IMR-90 (cell line): ENCODE results near the gene ZNF627. TPM values are rescaled to one million over a fixed set of nuclear protein-coding genes. Genes with fewer than 3 reads are reported as not detected.

Experiments used
- ATAC-seq: fragments of 200-7000 bp; cut with Tn5 transposase; 2 replicates; pipeline ENCODE4 v1.9.1; 2020; ENCODE audit warnings: low read depth, mild to moderate bottlenecking, moderate library complexity
- BruUV-seq: library from RNA; stranded (reverse); fragments of 400-500 nt; replicated peaks from 2 replicates; lab custom pipeline; 2021; lab: Mats Ljungman, UMichigan
- CTCF ChIA-PET: fragments of 300-600 bp; formaldehyde crosslinking; extraction: SDS; loops from one replicate; lab custom pipeline; 2021; ENCODE audit warnings: antibody characterized with exemption; lab: Yijun Ruan, JAX
- POLR2A ChIA-PET: fragments of 300-600 bp; sonication (Branson Sonifier 250); formaldehyde crosslinking; loops from one replicate; lab custom pipeline; 2022; ENCODE audit warnings: antibody characterized with exemption; ENCODE audit not compliant: unreplicated experiment; lab: Charles Lee
- DNase-seq: peaks from one replicate; pipeline ENCODE4 v3.0.0; 2013
- H2AFZ ChIP-seq: replicated peaks from 2 replicates; pipeline ENCODE3; 2013; ENCODE audit warnings: low read length, mild to moderate bottlenecking; ENCODE audit not compliant: poor library complexity
- H2AK5ac ChIP-seq: 2 replicates; pipeline ENCODE4 v1.6.1; 2013; ENCODE audit warnings: low read depth, low read length, inconsistent platforms
- H2AK9ac ChIP-seq: replicated peaks from 2 replicates; pipeline ENCODE3; 2013; ENCODE audit warnings: mild to moderate bottlenecking, low read depth, low read length, moderate library complexity; ENCODE audit not compliant: poor library complexity
- H2BK120ac ChIP-seq: 2 replicates; pipeline ENCODE4 v1.6.1; 2013; ENCODE audit warnings: low read depth, low read length, inconsistent platforms
- H2BK15ac ChIP-seq: 3 replicates; pipeline ENCODE4 v1.6.1; 2013; ENCODE audit warnings: low read depth, low read length, inconsistent platforms
- H2BK20ac ChIP-seq: 2 replicates; pipeline ENCODE4 v1.6.1; 2013; ENCODE audit warnings: low read depth, mild to moderate bottlenecking, inconsistent platforms, low read length, moderate library complexity
- H2BK5ac ChIP-seq: 2 replicates; pipeline ENCODE4 v1.6.1; 2013; ENCODE audit warnings: mild to moderate bottlenecking, low read depth, low read length, inconsistent platforms; ENCODE audit not compliant: poor library complexity, severe bottlenecking
- H3K14ac ChIP-seq: replicated peaks from 2 replicates; pipeline ENCODE4 v1.6.1; 2013; ENCODE audit warnings: low read depth, low read length, inconsistent platforms
- H3K18ac ChIP-seq: 2 replicates; pipeline ENCODE4 v1.6.1; 2013; ENCODE audit warnings: low read depth, low read length, control low read depth
- H3K23ac ChIP-seq: 2 replicates; pipeline ENCODE4 v1.6.1; 2013; ENCODE audit warnings: low read depth, low read length, inconsistent platforms
- H3K27ac ChIP-seq: 2 replicates; pipeline ENCODE4 v1.5.1; 2013; ENCODE audit warnings: mild to moderate bottlenecking, control low read depth, low read length; ENCODE audit not compliant: insufficient read depth
- H3K27me3 ChIP-seq: 2 replicates; pipeline ENCODE4 v1.6.1; 2013; ENCODE audit warnings: low read length; ENCODE audit not compliant: control insufficient read depth, insufficient read depth
- H3K36me3 ChIP-seq: 2 replicates; pipeline ENCODE4 v1.6.1; 2013; ENCODE audit warnings: low read length, mixed read lengths; ENCODE audit not compliant: control insufficient read depth, insufficient read depth
- H3K4ac ChIP-seq: 2 replicates; pipeline ENCODE4 v1.6.1; 2013; ENCODE audit warnings: low read depth, low read length, inconsistent platforms
- H3K4me1 ChIP-seq: 2 replicates; pipeline ENCODE4 v1.6.1; 2013; ENCODE audit warnings: low read length, mixed read lengths; ENCODE audit not compliant: control insufficient read depth, insufficient read depth
- H3K4me2 ChIP-seq: 2 replicates; pipeline ENCODE4 v1.6.1; 2013; ENCODE audit warnings: low read depth, mild to moderate bottlenecking, control low read depth, low read length, moderate library complexity
- H3K4me3 ChIP-seq: 2 replicates; pipeline ENCODE4 v1.5.1; 2013; ENCODE audit warnings: low read depth, mild to moderate bottlenecking, control low read depth, low read length, moderate library complexity; ENCODE audit not compliant: insufficient read depth
- H3K56ac ChIP-seq: 2 replicates; pipeline ENCODE4 v1.6.1; 2013; ENCODE audit warnings: low read length, inconsistent platforms; ENCODE audit not compliant: insufficient read depth; ENCODE audit errors: extremely low read depth
- H3K79me1 ChIP-seq, 2 experiments: 2 replicates each; pipeline ENCODE4 v1.6.1; 2013; ENCODE audit warnings: low read length in 2 of 2, inconsistent platforms in 1 of 2, low read depth in 1 of 2
- H3K9ac ChIP-seq: 2 replicates; pipeline ENCODE4 v1.6.1; 2013; ENCODE audit warnings: low read depth, low read length, control low read depth
- H3K9me1 ChIP-seq: 2 replicates; pipeline ENCODE4 v1.6.1; 2013; ENCODE audit warnings: low read length, inconsistent platforms; ENCODE audit not compliant: insufficient read depth
- H3K9me3 ChIP-seq: 2 replicates; pipeline ENCODE4 v1.6.1; 2013; ENCODE audit warnings: low read length; ENCODE audit not compliant: control insufficient read depth, insufficient read depth
- H4K20me1 ChIP-seq: 2 replicates; pipeline ENCODE4 v1.6.1; 2013; ENCODE audit warnings: low read length, inconsistent platforms; ENCODE audit not compliant: insufficient read depth
- H4K5ac ChIP-seq: 2 replicates; pipeline ENCODE4 v1.6.1; 2013; ENCODE audit warnings: mild to moderate bottlenecking, low read depth, low read length, control low read depth
- H4K8ac ChIP-seq, 2 experiments: 2 replicates each; pipeline ENCODE4 v1.6.1; 2013; ENCODE audit warnings: low read depth in 2 of 2, low read length in 2 of 2, control low read depth in 1 of 2, inconsistent platforms in 1 of 2
- H4K91ac ChIP-seq: 2 replicates; pipeline ENCODE4 v1.6.1; 2013; ENCODE audit warnings: low read depth, low read length, inconsistent platforms; ENCODE audit not compliant: insufficient read depth
- BHLHE40 ChIP-seq: fragments of 150-350 bp; IDR thresholded peaks from 2 replicates; pipeline ENCODE4 v1.6.1; 2016; ENCODE audit warnings: mild to moderate bottlenecking, low read depth, low read length
- CEBPB ChIP-seq: IDR thresholded peaks from 2 replicates; pipeline ENCODE4 v1.6.1; 2012; ENCODE audit warnings: low read depth, low read length, improper control_type of control experiment
- CHD1 ChIP-seq: IDR thresholded peaks from 2 replicates; pipeline ENCODE4 v1.6.1; 2012; ENCODE audit warnings: low read depth, low read length, improper control_type of control experiment
- CTCF ChIP-seq: conservative IDR thresholded peaks from 2 replicates; pipeline ENCODE4 v1.5.1; 2012; ENCODE audit warnings: mild to moderate bottlenecking, low read depth, low read length, improper control_type of control experiment
- ELK1 ChIP-seq: fragments of 150-350 bp; IDR thresholded peaks from 2 replicates; pipeline ENCODE4 v1.6.1; 2016; ENCODE audit warnings: low read depth, mild to moderate bottlenecking, low read length, moderate library complexity, borderline replicate concordance
- MAFK ChIP-seq: IDR thresholded peaks from 2 replicates; pipeline ENCODE4 v1.6.1; 2012; ENCODE audit warnings: low read depth, low read length, improper control_type of control experiment
- MAZ ChIP-seq: IDR thresholded peaks from 2 replicates; pipeline ENCODE4 v1.6.1; 2012; ENCODE audit warnings: low read depth, mild to moderate bottlenecking, low read length, improper control_type of control experiment, moderate library complexity, borderline replicate concordance
- MXI1 ChIP-seq: IDR thresholded peaks from 2 replicates; pipeline ENCODE4 v1.6.1; 2012; ENCODE audit warnings: low read depth, mild to moderate bottlenecking, low read length, moderate library complexity, borderline replicate concordance
- NFE2L2 ChIP-seq: fragments of 150-350 bp; IDR thresholded peaks from 2 replicates; pipeline ENCODE4 v1.6.1; 2016; ENCODE audit warnings: low read depth, mild to moderate bottlenecking, low read length
- POLR2A ChIP-seq: IDR thresholded peaks from 2 replicates; pipeline ENCODE4 v1.6.1; 2012; ENCODE audit warnings: mild to moderate bottlenecking, low read depth, low read length
- RAD21 ChIP-seq: IDR thresholded peaks from 2 replicates; pipeline ENCODE4 v1.6.1; 2012; ENCODE audit warnings: low read length, improper control_type of control experiment
- RCOR1 ChIP-seq: IDR thresholded peaks from 2 replicates; pipeline ENCODE4 v1.6.1; 2012; ENCODE audit warnings: mild to moderate bottlenecking, low read length, improper control_type of control experiment; ENCODE audit not compliant: insufficient replicate concordance
- RFX5 ChIP-seq: IDR thresholded peaks from 2 replicates; pipeline ENCODE4 v1.8.0; 2012; ENCODE audit warnings: low read depth, mild to moderate bottlenecking, low read length, moderate library complexity
- SMC3 ChIP-seq: fragments of 150-350 bp; IDR thresholded peaks from 2 replicates; pipeline ENCODE4 v1.6.1; 2016; ENCODE audit warnings: low read depth, mild to moderate bottlenecking, antibody characterized with exemption, low read length, moderate library complexity
- USF2 ChIP-seq: fragments of 150-350 bp; IDR thresholded peaks from 2 replicates; pipeline ENCODE4 v1.6.1; 2017; ENCODE audit warnings: mild to moderate bottlenecking, antibody characterized with exemption, low read length, low read depth
- WGBS, 2 experiments: methylation state at CpG; one replicate each; pipeline versions ENCODE4 v1.1.5 to v1.1.7; 2013; ENCODE audit warnings: missing lambda C conversion rate in 2 of 2; ENCODE audit not compliant: insufficient read length in 1 of 2; ENCODE audit errors: extremely low coverage in 2 of 2; 5-methylcytosine and 5-hydroxymethylcytosine counted together
- dilution Hi-C: fragments of 300-500 bp; cut with HindIII; formaldehyde crosslinking; loops from one replicate; pipeline ENCODE4 v1.14.3; 2018; ENCODE audit warnings: low sequenced_read_pairs; ENCODE audit not compliant: unreplicated experiment
- in situ Hi-C: fragments of 300-500 bp; cut with MboI; formaldehyde crosslinking; loops from 3 replicates; pipeline ENCODE4 v1.14.3; 2019; ENCODE audit warnings: low sequenced_read_pairs, inconsistent platforms, mixed read lengths
- intact Hi-C: fragments of 100-400 bp; cut with micrococcal nuclease; formaldehyde crosslinking; loops from 2 replicates; pipeline ENCODE4 v1.10.0; 2022
- polyA plus RNA-seq, 3 experiments: library from polyadenylated mRNA; depleted of rRNA; stranded (reverse); fragments of >200 nt; gene quantifications; 2 replicates each; pipeline ENCODE4 v1.2.3, GENCODE V29; 2012; ENCODE audit warnings: low replicate concordance in 1 of 3
- total RNA-seq: library from RNA; depleted of rRNA; stranded (reverse); fragments of >200 nt; gene quantifications from 2 replicates; pipeline ENCODE4 v1.2.3, GENCODE V29; 2012

ZNF627 gene
- total and polyA plus RNA-seq, 2 of the 4 experiments (the other 2 are of a cell fraction) = 6.3 to 34.4 TPM

- H3K27me3 ChIP-seq = no peaks in the 10 kb centered on the region; the same call in 1 of the 2 replicates
- no peak overlapping the region for H2BK5ac ChIP-seq
- no peak overlapping the region for H4K5ac ChIP-seq
- DNase-seq = peak; percentile 60
- whole genome bisulfite sequencing, 2 experiments = 0% methylated on average over 3 of the region's 7 CpGs; no CpG with 5 or more reads in 1 of the 2 experiments
- no peak overlapping the region for H3K9ac ChIP-seq
- no peaks in the 10 kb centered on the region for H3K36me3 ChIP-seq
- no peaks in the 10 kb centered on the region for H3K79me1 ChIP-seq
- H2AK5ac ChIP-seq = no peak overlapping the region
- no peak overlapping the region for H3K56ac ChIP-seq
- ChIA-PET POLR2A (no interaction called here), CTCF (no interaction called here)
- no peak overlapping the region for H3K4ac ChIP-seq
- H2AFZ ChIP-seq = peak overlapping the region; percentile 87
- no peaks in the 10 kb centered on the region for H3K9me1 ChIP-seq
- no peak overlapping the region for H2BK15ac ChIP-seq
- H3K4me2 ChIP-seq = peak overlapping the region; percentile 55; the same call in 1 of the 2 replicates
- H3K14ac ChIP-seq = no peak overlapping the region
- intact Hi-C loops = loop anchor here (1.0 to 5.0 kb wide), 4 partner anchors 27 to 295 kb away; no protein-coding TSS in a partner anchor
- peak; percentile 100 for ATAC-seq
- no peaks in the 10 kb centered on the region for H3K9me3 ChIP-seq
- in situ Hi-C loops = loop anchor here (5.0 kb wide), 1 partner anchor 95 kb away; no protein-coding TSS in a partner anchor
- no peak overlapping the region for H2BK20ac ChIP-seq
- no peak overlapping the region for H3K4me3 ChIP-seq
- H3K27ac ChIP-seq = no peak overlapping the region
- H4K20me1 ChIP-seq = no peaks in the 10 kb centered on the region
- dilution Hi-C loops = no loop called here
- H2AK9ac ChIP-seq = no peak overlapping the region
- no peak overlapping the region for H3K18ac ChIP-seq
- BruUV-seq = no TSS peak
- H4K8ac ChIP-seq = no peak overlapping the region
- H3K4me1 ChIP-seq = no peaks in the 10 kb centered on the region
- no peak overlapping the region for H2BK120ac ChIP-seq
- H4K91ac ChIP-seq = no peak overlapping the region
- H3K23ac ChIP-seq = no peak overlapping the region
- TF ChIP-seq CTCF (peak; percentile 91), CEBPB (no peak), CHD1 (no peak), MXI1 (no peak), RAD21 (peak; percentile 88), NFE2L2 (no peak), SMC3 (peak; percentile 92), RFX5 (no peak), MAZ (peak; percentile 32; the same call in 1 of the 2 replicates), ELK1 (no peak), MAFK (no peak), BHLHE40 (no peak), USF2 (no peak), RCOR1 (no peak), POLR2A (0 out of 2 replicates have a peak, but pooled peaks have one; percentile 32)
These were observed 9.8 kb upstream of the ZNF627 start for GRCh38 chr19:11587302-11587974.
